Hepatocyte (in vitro differentiated cells): ENCODE data around the gene LRGUK.

Experiments used
- EZH2 ChIP-seq: fragments of 200-600 bp; sonication (generic); IDR thresholded peaks from 2 replicates; pipeline ENCODE4 v1.6.1; 2016; ENCODE audit warnings: antibody characterized with exemption, mild to moderate bottlenecking, borderline replicate concordance
- TF ChIP-seq, protein P1 (sequence below): fragments of 200-600 bp; sonication (generic); IDR thresholded peaks from 2 replicates; pipeline ENCODE4 v1.5.1; 2016; ENCODE audit warnings: antibody characterized with exemption, mild to moderate bottlenecking; ENCODE audit not compliant: poor library complexity

DNA sequence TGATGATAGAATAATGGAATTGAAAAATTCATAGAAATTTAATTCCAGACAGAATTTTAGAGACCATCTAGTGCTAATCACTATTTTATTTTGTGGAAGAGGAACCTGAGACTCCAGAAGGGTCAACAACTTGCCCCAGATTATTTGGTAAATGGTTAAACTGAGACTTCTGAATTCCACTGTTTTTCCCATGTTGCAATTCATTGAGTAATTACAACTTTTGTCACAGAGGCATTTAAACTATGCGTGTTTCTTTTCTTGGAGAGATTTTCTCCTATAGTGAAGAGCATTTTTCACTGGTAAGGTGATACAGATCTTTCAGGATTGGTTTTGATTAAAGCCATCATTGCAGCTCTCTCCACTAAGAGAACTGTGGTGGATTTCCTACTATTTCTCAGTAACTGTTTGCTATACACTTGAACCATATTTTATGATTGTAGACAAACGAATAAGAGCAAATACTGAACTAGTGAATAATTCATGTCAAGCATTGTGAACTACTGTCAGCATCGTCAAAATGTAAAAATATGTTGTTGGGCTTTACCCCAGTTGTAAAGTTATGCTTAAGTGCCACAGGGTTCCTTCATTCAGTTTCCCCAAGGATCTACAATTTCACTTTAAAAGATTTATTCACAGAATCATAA lies 26.5 kb downstream of the LRGUK start:
- TF ChIP-seq, protein P1, sequence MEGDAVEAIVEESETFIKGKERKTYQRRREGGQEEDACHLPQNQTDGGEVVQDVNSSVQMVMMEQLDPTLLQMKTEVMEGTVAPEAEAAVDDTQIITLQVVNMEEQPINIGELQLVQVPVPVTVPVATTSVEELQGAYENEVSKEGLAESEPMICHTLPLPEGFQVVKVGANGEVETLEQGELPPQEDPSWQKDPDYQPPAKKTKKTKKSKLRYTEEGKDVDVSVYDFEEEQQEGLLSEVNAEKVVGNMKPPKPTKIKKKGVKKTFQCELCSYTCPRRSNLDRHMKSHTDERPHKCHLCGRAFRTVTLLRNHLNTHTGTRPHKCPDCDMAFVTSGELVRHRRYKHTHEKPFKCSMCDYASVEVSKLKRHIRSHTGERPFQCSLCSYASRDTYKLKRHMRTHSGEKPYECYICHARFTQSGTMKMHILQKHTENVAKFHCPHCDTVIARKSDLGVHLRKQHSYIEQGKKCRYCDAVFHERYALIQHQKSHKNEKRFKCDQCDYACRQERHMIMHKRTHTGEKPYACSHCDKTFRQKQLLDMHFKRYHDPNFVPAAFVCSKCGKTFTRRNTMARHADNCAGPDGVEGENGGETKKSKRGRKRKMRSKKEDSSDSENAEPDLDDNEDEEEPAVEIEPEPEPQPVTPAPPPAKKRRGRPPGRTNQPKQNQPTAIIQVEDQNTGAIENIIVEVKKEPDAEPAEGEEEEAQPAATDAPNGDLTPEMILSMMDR: no peak
- no peak for TF ChIP-seq EZH2
